H1 (cell line): ENCODE data around the gene MT1H. TPM values are rescaled to one million over a fixed set of nuclear protein-coding genes. Genes with fewer than 3 reads are reported as not detected.

Experiments used
- CTCF ChIA-PET: fragments of 300-600 bp; sonication (Branson Sonifier 250); formaldehyde crosslinking; loops from one replicate; lab custom pipeline; 2021; ENCODE audit not compliant: partially characterized antibody; lab: Charles Lee
- POLR2A ChIA-PET: fragments of 300-600 bp; sonication (Branson Sonifier 250); formaldehyde crosslinking; loops from one replicate; lab custom pipeline; 2021; ENCODE audit warnings: inconsistent platforms; ENCODE audit not compliant: partially characterized antibody; lab: Charles Lee
- DNase-seq, 2 experiments: peaks; one replicate each; pipeline versions ENCODE4 v3.0.0 to v3.0.0-alpha.2; 2010 to 2022; ENCODE audit warnings: low spot score in 2 of 2, low read depth in 1 of 2, mixed read lengths in 1 of 2
- FAIRE-seq: peaks from 2 replicates; lab custom pipeline; 2011; peaks lifted over from hg19 to GRCh38; lab: Jason Lieb, UNC
- H2AFZ ChIP-seq: 2 replicates; pipeline ENCODE4 v1.8.1; 2012; ENCODE audit warnings: low read length, inconsistent platforms
- H2AK5ac ChIP-seq: 2 replicates; pipeline ENCODE4 v1.6.1; 2013; ENCODE audit warnings: low read depth, low read length
- H2BK120ac ChIP-seq: replicated peaks from 2 replicates; pipeline ENCODE3; 2013; ENCODE audit warnings: low read depth, low read length, inconsistent platforms
- H2BK12ac ChIP-seq: 2 replicates; pipeline ENCODE4 v1.6.1; 2013; ENCODE audit warnings: low read depth, low read length
- H2BK15ac ChIP-seq: 2 replicates; pipeline ENCODE4 v1.6.1; 2013; ENCODE audit warnings: low read length
- H2BK20ac ChIP-seq: 2 replicates; pipeline ENCODE4 v1.6.1; 2013; ENCODE audit warnings: low read length
- H2BK5ac ChIP-seq: 2 replicates; pipeline ENCODE4 v1.6.1; 2013; ENCODE audit warnings: low read depth, low read length
- H3K14ac ChIP-seq: 2 replicates; pipeline ENCODE4 v1.6.1; 2013; ENCODE audit warnings: inconsistent platforms; ENCODE audit not compliant: insufficient read length
- H3K18ac ChIP-seq: 2 replicates; pipeline ENCODE4 v1.6.1; 2013; ENCODE audit warnings: low read length; ENCODE audit errors: extremely low read depth
- H3K23ac ChIP-seq: 2 replicates; pipeline ENCODE4 v1.6.1; 2013; ENCODE audit warnings: inconsistent platforms; ENCODE audit not compliant: insufficient read length
- H3K23me2 ChIP-seq: 2 replicates; pipeline ENCODE4 v1.6.1; 2013; ENCODE audit warnings: low read depth, low read length
- H3K27ac ChIP-seq: 2 replicates; pipeline ENCODE4 v1.6.1; 2011; ENCODE audit warnings: low read depth, low read length, inconsistent platforms
- H3K27me3 ChIP-seq, 4 experiments: replicated peaks in 1 of 4; 1 replicate in 1 of 4; 2 replicates in 3 of 4; pipeline versions ENCODE4 v1.6.1 to v1.8.1; 2011 to 2013; ENCODE audit warnings: low read length in 3 of 4, mild to moderate bottlenecking in 3 of 4, inconsistent platforms in 2 of 4, mixed read lengths in 2 of 4, moderate library complexity in 1 of 4; ENCODE audit not compliant: control insufficient read depth in 3 of 4, insufficient read depth in 3 of 4; ENCODE audit errors: extremely low read depth in 1 of 4
- H3K36me3 ChIP-seq, 4 experiments: 2 replicates each; pipeline versions ENCODE4 v1.6.1 to v1.8.1; 2011 to 2013; ENCODE audit warnings: mild to moderate bottlenecking in 4 of 4, low read length in 3 of 4, moderate library complexity in 2 of 4, control low read depth in 1 of 4, inconsistent platforms in 1 of 4; ENCODE audit not compliant: insufficient read depth in 4 of 4, control insufficient read depth in 2 of 4
- H3K4ac ChIP-seq: replicated peaks from 2 replicates; pipeline ENCODE3; 2013; ENCODE audit warnings: low read length, low read depth, mixed read lengths, inconsistent platforms; ENCODE audit not compliant: insufficient read length
- H3K4me1 ChIP-seq, 4 experiments: replicated peaks in 1 of 4; 1 replicate in 1 of 4; 2 replicates in 3 of 4; pipeline versions ENCODE4 v1.6.1 to v1.8.1; 2011 to 2013; ENCODE audit warnings: low read length in 3 of 4, inconsistent platforms in 2 of 4, mixed read lengths in 1 of 4; ENCODE audit not compliant: insufficient read depth in 4 of 4, control insufficient read depth in 3 of 4
- H3K4me2 ChIP-seq, 2 experiments: 2 replicates each; pipeline versions ENCODE4 v1.6.1 to v1.8.1; 2011 to 2013; ENCODE audit warnings: low read depth in 2 of 2, low read length in 2 of 2, control low read depth in 1 of 2, inconsistent platforms in 1 of 2, mild to moderate bottlenecking in 1 of 2; ENCODE audit not compliant: insufficient read depth in 1 of 2
- H3K4me3 ChIP-seq, 4 experiments: fragments of 200-600, 300-600 bp in 1 of 4; sonication (generic), shearing (Covaris generic), sonication (Bioruptor Twin) in 1 of 4; 2 replicates each; pipeline versions ENCODE4 v1.5.1 to v1.8.1; 2011 to 2016; ENCODE audit warnings: low read length in 4 of 4, low read depth in 3 of 4, control low read depth in 2 of 4, inconsistent platforms in 2 of 4, mild to moderate bottlenecking in 2 of 4, mixed read lengths in 1 of 4, moderate library complexity in 1 of 4; ENCODE audit not compliant: insufficient read depth in 2 of 4; ENCODE audit errors: extremely low read depth in 1 of 4
- H3K56ac ChIP-seq: replicated peaks from 2 replicates; pipeline ENCODE3; 2013; ENCODE audit warnings: low read depth, mild to moderate bottlenecking, mixed read lengths, low read length, inconsistent platforms; ENCODE audit not compliant: insufficient read length
- H3K79me1 ChIP-seq: 2 replicates; pipeline ENCODE4 v1.6.1; 2013; ENCODE audit warnings: low read depth, low read length, control low read depth
- H3K79me2 ChIP-seq, 2 experiments: 2 replicates each; pipeline versions ENCODE4 v1.6.1 to v1.8.1; 2012 to 2013; ENCODE audit warnings: low read length in 2 of 2, mild to moderate bottlenecking in 2 of 2, inconsistent platforms in 1 of 2; ENCODE audit not compliant: insufficient read depth in 2 of 2, control insufficient read depth in 1 of 2
- H3K9ac ChIP-seq, 4 experiments: replicated peaks in 1 of 4; 1 replicate in 1 of 4; 2 replicates in 3 of 4; pipeline versions ENCODE4 v1.6.1 to v1.8.1; 2011 to 2013; ENCODE audit warnings: low read depth in 3 of 4, low read length in 3 of 4, control low read depth in 2 of 4, mild to moderate bottlenecking in 2 of 4, moderate library complexity in 2 of 4, inconsistent platforms in 1 of 4; ENCODE audit errors: extremely low read depth in 1 of 4
- H3K9me3 ChIP-seq, 2 experiments: 2 replicates each; pipeline versions ENCODE4 v1.6.1 to v1.8.1; 2012 to 2013; ENCODE audit warnings: mild to moderate bottlenecking in 2 of 2, moderate library complexity in 2 of 2, control low read depth in 1 of 2, inconsistent platforms in 1 of 2, low read depth in 1 of 2, low read length in 1 of 2, mixed read lengths in 1 of 2; ENCODE audit not compliant: insufficient read depth in 2 of 2
- H4K20me1 ChIP-seq, 2 experiments: replicated peaks in 1 of 2; 2 replicates each; pipeline versions ENCODE3 to v1.8.1; 2011 to 2013; ENCODE audit warnings: inconsistent platforms in 2 of 2, low read length in 2 of 2, mild to moderate bottlenecking in 1 of 2; ENCODE audit not compliant: insufficient read depth in 2 of 2, control insufficient read depth in 1 of 2
- H4K5ac ChIP-seq: 2 replicates; pipeline ENCODE4 v1.6.1; 2013; ENCODE audit warnings: low read length, low read depth, mixed read lengths, inconsistent platforms; ENCODE audit not compliant: insufficient read length
- H4K8ac ChIP-seq: 2 replicates; pipeline ENCODE4 v1.8.0; 2013; ENCODE audit warnings: mild to moderate bottlenecking, moderate library complexity, low read length, inconsistent platforms; ENCODE audit not compliant: insufficient read depth; ENCODE audit errors: extremely low read depth
- H4K91ac ChIP-seq: replicated peaks from 2 replicates; pipeline ENCODE3; 2013; ENCODE audit warnings: low read length, mixed read lengths, inconsistent platforms; ENCODE audit not compliant: insufficient read length
- CBX5 ChIP-seq: fragments of 300-800, 300-1000 bp; sonication (generic); IDR thresholded peaks from 2 replicates; pipeline ENCODE4 v1.7.1; 2016; ENCODE audit warnings: antibody characterized with exemption, low read length, low read depth
- GTF2F1 ChIP-seq: IDR thresholded peaks from 2 replicates; pipeline ENCODE4 v1.6.1; 2012; ENCODE audit warnings: low read depth, low read length, improper control_type of control experiment, borderline replicate concordance
- KDM5A ChIP-seq: fragments of 200-600 bp; IDR thresholded peaks from 2 replicates; pipeline ENCODE4 v1.7.1; 2012; ENCODE audit warnings: mild to moderate bottlenecking, low read length, inconsistent platforms, mixed read lengths
- TCF12 ChIP-seq: IDR thresholded peaks from 2 replicates; pipeline ENCODE4 v1.6.1; 2011; ENCODE audit warnings: low read depth, mild to moderate bottlenecking, low read length
- TEAD4 ChIP-seq: IDR thresholded peaks from 2 replicates; pipeline ENCODE4 v1.6.1; 2012; ENCODE audit warnings: low read depth, low read length, inconsistent platforms, mixed read lengths
- WGBS, 2 experiments: shearing (Covaris generic) in 1 of 2; methylation state at CpG; one replicate each; pipeline versions ENCODE4 v1.1.6 to v1.1.7; 2013 to 2015; ENCODE audit warnings: low lambda C conversion rate in 2 of 2, mixed read lengths in 2 of 2, inconsistent platforms in 1 of 2, low coverage in 1 of 2, missing lambda C conversion rate in 1 of 2; ENCODE audit not compliant: insufficient replicate concordance in 2 of 2, insufficient coverage in 1 of 2, insufficient read length in 1 of 2; ENCODE audit errors: extremely low coverage in 1 of 2, missing lambda C conversion rate in 1 of 2; 5-methylcytosine and 5-hydroxymethylcytosine counted together
- polyA plus RNA-seq, 7 experiments: library from polyadenylated mRNA; depleted of rRNA in 3 of 7; stranded (reverse) in 5 of 7; unstranded in 2 of 7; fragments of >200 nt in 5 of 7; fragments of 200-250 nt in 2 of 7; gene quantifications; 1 replicate in 5 of 7; 2 replicates in 1 of 7; 4 replicates in 1 of 7; pipeline versions ENCODE4 v1.2.1 to v1.2.3, GENCODE V29; 2011 to 2013; ENCODE audit warnings: missing spikeins in 2 of 7, mixed read lengths in 2 of 7
- total RNA-seq: library from RNA; stranded (reverse); fragmentation: NEBNext Ultra II Directional; extraction: Animal tissue kit (Norgen Biotek cat#: 25700); gene quantifications from 2 replicates; pipeline ENCODE4 v1.2.1, GENCODE V29; 2021
- TF ChIP-seq, protein P1 (sequence below): IDR thresholded peaks from 2 replicates; pipeline ENCODE4 v1.6.1; 2011; ENCODE audit warnings: low read length, improper control_type of control experiment

MT1H gene
- total and polyA plus RNA-seq, 2 of the 8 experiments (the other 6 are each of a cell fraction or from before 2014, with no cell fraction given), result 11.9 to 95.7 TPM

DNA sequence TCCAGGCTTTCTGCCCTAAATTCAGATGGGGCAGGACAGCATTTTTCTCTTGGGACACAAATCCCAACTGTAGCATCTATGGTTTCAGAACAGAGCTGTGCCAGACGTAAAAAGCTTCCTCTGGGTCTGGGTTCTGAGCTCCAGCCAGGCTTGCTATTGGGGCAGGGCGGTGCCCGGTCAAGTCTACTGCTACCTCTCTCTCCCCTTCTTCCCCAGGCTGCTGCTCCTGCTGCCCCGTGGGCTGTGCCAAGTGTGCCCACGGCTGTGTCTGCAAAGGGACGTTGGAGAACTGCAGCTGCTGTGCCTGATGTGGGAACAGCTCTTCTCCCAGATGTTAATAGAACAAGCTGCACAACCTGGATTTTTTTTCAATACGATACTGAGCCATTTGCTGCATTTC, 36.1 kb upstream of the MT1H start:
- Histone ChIP-seq H3K56ac (no peak overlapping the region), H4K91ac (no peak overlapping the region), H2BK12ac (no peak overlapping the region; the same call in 1 of the 2 replicates), H3K14ac (no peak overlapping the region), H3K36me3 (no peaks in the 10 kb centered on the region; a peak in 1 of 8 replicates), H3K18ac (no peak overlapping the region), H3K79me1 (no peaks in the 10 kb centered on the region), H3K27ac (no peak overlapping the region), H3K9me3 (no peaks in the 10 kb centered on the region), H4K20me1 (peaks cover 14 to 32% of the 10 kb centered on the region in 2 experiments), H3K4me3 (no peak overlapping the region), H3K4ac (no peak overlapping the region), H2BK15ac (no peak overlapping the region; the same call in 1 of the 2 replicates), H3K27me3 (peaks cover 96 to 100% (median 100%) of the 10 kb centered on the region in 4 experiments), H3K9ac (no peak overlapping the region), H2BK120ac (no peak overlapping the region), H3K23me2 (peaks cover 9% of the 10 kb centered on the region), H3K4me1 (peaks cover 1 to 18% (median 7%) of the 10 kb centered on the region in 4 experiments), H2AK5ac (no peak overlapping the region), H3K79me2 (no peaks in the 10 kb centered on the region), H4K5ac (no peak overlapping the region), H3K4me2 (no peak overlapping the region; a peak in 1 of 4 replicates), H4K8ac (no peak overlapping the region), H3K23ac (no peak overlapping the region), H2BK20ac (no peak overlapping the region), H2BK5ac (no peak overlapping the region), H2AFZ (no peak overlapping the region)
- no peak for DNase-seq
- no peak for TF ChIP-seq CBX5
- TF ChIP-seq, protein P1, sequence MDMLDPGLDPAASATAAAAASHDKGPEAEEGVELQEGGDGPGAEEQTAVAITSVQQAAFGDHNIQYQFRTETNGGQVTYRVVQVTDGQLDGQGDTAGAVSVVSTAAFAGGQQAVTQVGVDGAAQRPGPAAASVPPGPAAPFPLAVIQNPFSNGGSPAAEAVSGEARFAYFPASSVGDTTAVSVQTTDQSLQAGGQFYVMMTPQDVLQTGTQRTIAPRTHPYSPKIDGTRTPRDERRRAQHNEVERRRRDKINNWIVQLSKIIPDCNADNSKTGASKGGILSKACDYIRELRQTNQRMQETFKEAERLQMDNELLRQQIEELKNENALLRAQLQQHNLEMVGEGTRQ, result no peak
- TF ChIP-seq KDM5A, result no peak
- no peak for TF ChIP-seq TCF12
- TF ChIP-seq TEAD4, result no peak
- TF ChIP-seq GTF2F1, result no peak
- 40% methylated on average over 7 of the region's 7 CpGs; no CpG with 5 or more reads in 1 of the 2 experiments for WGBS, 2 experiments
- FAIRE-seq, result no peak
- CTCF ChIA-PET, result interaction anchor here (1.0 to 1.8 kb wide), 5 partner anchors 9 to 46 kb away, joined by 3 to 7 read pairs (median 3); no protein-coding TSS in a partner anchor
- POLR2A ChIA-PET, result interaction anchor here (0.6 to 2.2 kb wide), 6 partner anchors 10 to 40 kb away, joined by 3 to 8 read pairs (median 4); partner anchors contain the start of genes MT1G and MT1H
